Rectal smooth muscle tissue (tissue), 1 donor: ENCODE data around the gene FDPS.

Source experiments
- H3K27ac ChIP-seq: one replicate; pipeline ENCODE4 v1.7.0; 2013; ENCODE audit warnings: low read depth, low read length, inconsistent platforms
- H3K27me3 ChIP-seq: one replicate; pipeline ENCODE4 v1.7.0; 2013; ENCODE audit warnings: low read length; ENCODE audit not compliant: control insufficient read depth, insufficient read depth
- H3K36me3 ChIP-seq: one replicate; pipeline ENCODE4 v1.7.0; 2013; ENCODE audit warnings: low read length; ENCODE audit not compliant: control insufficient read depth, insufficient read depth
- H3K4me1 ChIP-seq: one replicate; pipeline ENCODE4 v1.7.0; 2013; ENCODE audit warnings: low read length; ENCODE audit not compliant: control insufficient read depth, insufficient read depth
- H3K4me3 ChIP-seq: one replicate; pipeline ENCODE4 v1.7.0; 2013; ENCODE audit warnings: low read length
- H3K9ac ChIP-seq: one replicate; pipeline ENCODE4 v1.7.0; 2013; ENCODE audit warnings: low read length

Gene FDPS

DNA sequence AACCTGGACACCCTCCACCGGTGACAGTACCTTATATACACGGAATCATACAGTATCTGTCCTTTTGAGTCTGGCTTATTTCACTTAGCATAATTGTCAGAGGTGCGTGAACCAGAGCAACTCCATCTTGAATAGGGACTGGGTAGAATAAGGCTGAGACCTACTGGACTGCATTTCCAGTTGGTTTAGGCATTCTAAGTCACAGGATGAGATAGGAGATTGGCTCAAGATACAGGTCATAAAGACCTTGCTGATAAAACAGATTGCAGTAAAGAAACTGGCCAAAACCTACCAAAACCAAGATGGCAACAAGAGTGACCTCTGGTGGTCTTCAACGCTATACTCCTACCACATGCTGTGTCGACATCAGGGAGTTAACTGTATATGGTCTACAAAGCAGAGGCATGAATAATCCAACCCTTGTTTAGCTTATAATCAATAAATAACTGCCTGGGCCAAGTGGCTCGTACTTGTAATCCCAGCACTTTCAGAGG, 1.4 kb upstream of the FDPS start:
- no peaks in the 10 kb centered on the region for H3K27me3 ChIP-seq
- no peak overlapping the region for H3K4me3 ChIP-seq
- no peak overlapping the region for H3K27ac ChIP-seq
- no peaks in the 10 kb centered on the region for H3K4me1 ChIP-seq
- no peaks in the 10 kb centered on the region for H3K36me3 ChIP-seq
- no peak overlapping the region for H3K9ac ChIP-seq

DNA sequence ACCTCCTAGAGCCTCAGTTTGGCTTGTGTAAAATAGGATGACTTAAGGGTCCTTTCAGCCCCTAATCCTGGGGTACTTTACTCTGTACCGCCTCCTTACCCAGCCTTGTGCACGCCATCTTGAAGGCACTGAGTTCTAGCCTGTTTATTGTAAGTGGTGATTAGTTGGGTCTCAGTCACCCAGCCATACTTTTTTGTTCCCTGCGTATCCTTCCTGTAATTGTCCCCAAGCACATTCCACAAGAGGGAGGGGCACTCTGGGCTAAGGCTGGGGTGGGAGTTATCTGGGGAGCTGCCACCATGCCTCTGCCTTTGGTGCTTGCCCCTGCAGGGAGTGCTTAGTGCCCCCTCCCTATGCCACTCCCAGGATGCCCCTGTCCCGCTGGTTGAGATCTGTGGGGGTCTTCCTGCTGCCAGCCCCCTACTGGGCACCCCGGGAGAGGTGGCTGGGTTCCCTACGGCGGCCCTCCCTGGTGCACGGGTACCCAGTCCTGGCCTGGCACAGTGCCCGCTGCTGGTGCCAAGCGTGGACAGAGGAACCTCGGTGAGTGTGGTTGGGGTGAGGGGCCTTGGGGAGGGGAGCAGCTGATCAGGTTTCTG, 856 bp downstream of the FDPS start:
- peak overlapping the region; percentile 83 for H3K27ac ChIP-seq
- no peaks in the 10 kb centered on the region for H3K27me3 ChIP-seq
- peak overlapping the region; percentile 99 for H3K4me3 ChIP-seq
- H3K4me1 ChIP-seq: no peaks in the 10 kb centered on the region
- H3K9ac ChIP-seq: peak overlapping the region; percentile 99
- peaks cover 4% of the 10 kb centered on the region for H3K36me3 ChIP-seq

DNA sequence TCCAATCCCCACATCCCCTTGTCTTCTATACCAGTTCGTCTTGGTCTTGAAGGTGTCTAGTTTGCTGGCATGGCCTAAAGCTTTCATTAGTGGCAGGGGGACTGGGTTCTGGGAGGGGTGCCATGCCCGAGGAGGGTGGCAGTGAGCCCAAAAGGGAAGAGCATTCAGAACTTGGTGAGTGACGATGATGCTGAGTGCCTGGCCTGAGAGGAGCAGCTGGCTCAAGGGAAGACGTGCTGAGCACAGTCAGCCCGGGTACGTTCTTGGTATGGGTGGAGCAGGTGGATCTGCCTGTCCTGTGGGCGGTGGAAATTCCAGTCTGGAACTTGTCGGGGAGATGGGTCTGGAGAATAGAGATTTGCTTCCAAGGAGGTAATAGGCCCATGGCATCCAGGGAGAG, 4.6 kb downstream of the FDPS start:
- H3K4me3 ChIP-seq: no peak overlapping the region
- no peak overlapping the region for H3K27ac ChIP-seq
- H3K4me1 ChIP-seq: no peaks in the 10 kb centered on the region
- no peak overlapping the region for H3K9ac ChIP-seq
- H3K27me3 ChIP-seq: no peaks in the 10 kb centered on the region
- peaks cover 4% of the 10 kb centered on the region for H3K36me3 ChIP-seq

DNA sequence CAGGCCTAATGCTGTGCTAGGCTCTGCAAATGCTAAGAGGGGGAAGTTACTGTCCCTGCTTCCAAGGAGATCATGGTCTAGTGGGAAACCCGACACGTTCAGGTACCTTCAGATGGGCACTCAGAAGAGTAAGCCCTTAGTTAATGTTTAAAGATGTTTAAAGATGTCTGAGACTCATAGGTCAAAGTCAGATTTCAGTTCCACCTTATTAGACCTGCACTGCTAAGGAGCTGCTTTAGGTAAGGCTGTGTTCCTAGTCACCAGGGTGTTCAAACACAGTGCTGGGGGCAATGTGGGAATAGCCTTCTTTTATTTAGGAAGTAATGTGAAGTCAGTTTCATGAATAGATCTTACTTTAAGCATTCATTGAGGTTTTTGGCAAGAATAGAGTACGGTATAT, 8.3 kb downstream of the FDPS start:
- H3K4me3 ChIP-seq: no peak overlapping the region
- H3K27me3 ChIP-seq: no peaks in the 10 kb centered on the region
- H3K4me1 ChIP-seq: peaks cover 11% of the 10 kb centered on the region
- peaks cover 4% of the 10 kb centered on the region for H3K36me3 ChIP-seq
- no peak overlapping the region for H3K9ac ChIP-seq
- no peak overlapping the region for H3K27ac ChIP-seq

- Histone ChIP-seq H3K27me3 (no peaks in the 10 kb centered on the region), H3K27ac (no peak overlapping the region), H3K36me3 (peaks cover 2% of the 10 kb centered on the region), H3K4me3 (no peak overlapping the region), H3K9ac (no peak overlapping the region), H3K4me1 (peaks cover 16% of the 10 kb centered on the region)
Measured at GRCh38 chr1:155318082-155318481, 9.4 kb downstream of the FDPS start.

DNA sequence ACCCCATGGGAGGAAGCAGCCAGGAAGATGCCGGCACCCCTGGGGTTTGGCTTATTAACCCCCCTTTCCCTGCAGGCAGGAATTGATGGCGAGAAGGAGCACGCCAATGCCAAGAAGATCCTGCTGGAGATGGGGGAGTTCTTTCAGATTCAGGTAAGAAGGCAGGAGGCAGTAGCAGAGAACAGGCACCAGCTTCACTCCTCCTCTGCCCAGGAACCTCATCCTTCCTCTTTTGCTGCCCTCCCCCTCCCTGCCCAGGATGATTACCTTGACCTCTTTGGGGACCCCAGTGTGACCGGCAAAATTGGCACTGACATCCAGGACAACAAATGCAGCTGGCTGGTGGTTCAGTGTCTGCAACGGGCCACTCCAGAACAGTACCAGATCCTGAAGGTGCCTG, 10.9 kb downstream of the FDPS start:
- Histone ChIP-seq H3K4me1 (peaks cover 16% of the 10 kb centered on the region), H3K36me3 (no peaks in the 10 kb centered on the region), H3K27ac (no peak overlapping the region), H3K4me3 (no peak overlapping the region), H3K9ac (no peak overlapping the region), H3K27me3 (no peaks in the 10 kb centered on the region)

DNA sequence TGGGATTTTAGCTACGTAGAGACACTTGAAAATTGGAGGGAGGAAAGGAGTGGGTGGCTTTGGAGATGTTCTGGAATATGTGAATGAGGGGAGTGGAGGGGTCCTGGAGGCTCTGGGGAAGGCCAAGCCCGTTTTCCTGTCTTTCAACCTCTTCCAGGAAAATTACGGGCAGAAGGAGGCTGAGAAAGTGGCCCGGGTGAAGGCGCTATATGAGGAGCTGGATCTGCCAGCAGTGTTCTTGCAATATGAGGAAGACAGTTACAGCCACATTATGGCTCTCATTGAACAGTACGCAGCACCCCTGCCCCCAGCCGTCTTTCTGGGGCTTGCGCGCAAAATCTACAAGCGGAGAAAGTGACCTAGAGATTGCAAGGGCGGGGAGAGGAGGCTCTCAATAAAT, 11.6 kb downstream of the FDPS start:
- peaks cover 16% of the 10 kb centered on the region for H3K4me1 ChIP-seq
- H3K4me3 ChIP-seq: peak overlapping the region; percentile 94
- peak overlapping the region; percentile 93 for H3K27ac ChIP-seq

GRCh38 chr1:155320661-155321617, 12.3 kb downstream of the FDPS start, which contains the start of gene RUSC1:
RUSC1 (plus strand) TSS chr1:155320894; CDS start chr1:155321774, 880 bp downstream.
- Histone ChIP-seq H3K9ac (peak within 1 kb of the TSS; percentile 49), H3K27ac (peak within 1 kb of the TSS; percentile 93), H3K27me3 (no peaks in the 10 kb centered on the region), H3K36me3 (no peaks in the 10 kb centered on the region), H3K4me1 (peaks cover 20% of the 10 kb centered on the region), H3K4me3 (peak within 1 kb of the TSS; percentile 94)

More for the DNA sequence above, 11.6 kb downstream of the FDPS start:
- no peaks in the 10 kb centered on the region for H3K36me3 ChIP-seq
- H3K27me3 ChIP-seq: no peaks in the 10 kb centered on the region
- H3K9ac ChIP-seq: peak overlapping the region; percentile 49

DNA sequence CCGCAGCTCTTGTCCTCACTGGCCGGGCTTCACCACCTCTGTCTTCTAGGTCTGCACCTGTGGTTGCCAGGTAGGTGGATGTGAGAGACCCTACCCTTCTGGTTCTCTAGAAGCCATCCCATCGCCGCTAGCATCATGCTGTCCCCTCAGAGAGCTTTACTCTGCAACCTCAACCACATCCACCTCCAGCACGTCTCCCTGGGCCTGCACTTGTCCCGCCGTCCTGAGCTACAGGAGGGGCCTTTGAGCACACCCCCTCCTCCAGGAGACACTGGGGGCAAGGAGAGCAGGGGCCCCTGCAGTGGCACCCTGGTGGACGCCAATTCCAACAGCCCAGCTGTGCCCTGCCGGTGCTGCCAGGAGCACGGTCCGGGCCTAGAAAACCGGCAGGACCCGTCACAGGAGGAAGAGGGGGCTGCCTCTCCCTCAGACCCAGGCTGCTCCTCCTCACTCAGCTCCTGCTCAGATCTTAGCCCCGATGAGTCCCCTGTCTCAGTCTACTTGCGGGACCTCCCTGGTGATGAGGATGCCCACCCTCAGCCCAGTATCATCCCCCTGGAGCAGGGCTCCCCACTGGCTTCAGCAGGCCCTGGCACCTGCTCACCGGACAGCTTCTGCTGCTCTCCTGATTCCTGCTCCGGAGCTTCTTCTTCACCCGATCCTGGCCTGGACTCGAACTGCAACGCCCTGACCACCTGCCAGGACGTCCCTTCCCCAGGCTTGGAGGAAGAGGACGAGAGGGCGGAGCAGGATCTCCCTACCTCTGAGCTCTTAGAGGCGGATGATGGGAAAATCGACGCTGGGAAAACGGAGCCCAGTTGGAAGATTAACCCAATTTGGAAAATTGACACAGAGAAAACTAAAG, 13.2 kb downstream of the FDPS start:
- H3K4me3 ChIP-seq: peak overlapping the region; percentile 94
- peaks cover 20% of the 10 kb centered on the region for H3K4me1 ChIP-seq
- peak overlapping the region; percentile 93 for H3K27ac ChIP-seq
- no peak overlapping the region for H3K9ac ChIP-seq
- no peaks in the 10 kb centered on the region for H3K36me3 ChIP-seq
- no peaks in the 10 kb centered on the region for H3K27me3 ChIP-seq

DNA sequence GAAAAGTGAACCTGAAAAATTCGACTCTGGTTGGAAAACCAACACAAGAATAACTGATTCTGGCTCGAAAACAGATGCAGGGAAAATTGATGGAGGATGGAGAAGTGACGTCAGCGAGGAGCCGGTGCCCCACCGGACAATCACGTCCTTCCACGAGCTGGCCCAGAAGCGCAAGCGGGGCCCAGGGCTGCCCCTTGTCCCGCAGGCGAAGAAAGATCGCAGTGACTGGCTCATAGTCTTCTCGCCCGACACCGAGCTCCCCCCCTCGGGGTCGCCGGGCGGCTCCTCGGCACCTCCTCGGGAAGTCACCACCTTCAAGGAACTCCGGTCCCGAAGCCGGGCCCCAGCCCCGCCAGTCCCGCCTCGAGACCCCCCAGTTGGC, 13.9 kb downstream of the FDPS start:
- H3K27me3 ChIP-seq: no peaks in the 10 kb centered on the region
- peaks cover 20% of the 10 kb centered on the region for H3K4me1 ChIP-seq
- no peak overlapping the region for H3K9ac ChIP-seq
- peak overlapping the region; percentile 93 for H3K27ac ChIP-seq
- peak overlapping the region; percentile 94 for H3K4me3 ChIP-seq
- H3K36me3 ChIP-seq: no peaks in the 10 kb centered on the region

DNA sequence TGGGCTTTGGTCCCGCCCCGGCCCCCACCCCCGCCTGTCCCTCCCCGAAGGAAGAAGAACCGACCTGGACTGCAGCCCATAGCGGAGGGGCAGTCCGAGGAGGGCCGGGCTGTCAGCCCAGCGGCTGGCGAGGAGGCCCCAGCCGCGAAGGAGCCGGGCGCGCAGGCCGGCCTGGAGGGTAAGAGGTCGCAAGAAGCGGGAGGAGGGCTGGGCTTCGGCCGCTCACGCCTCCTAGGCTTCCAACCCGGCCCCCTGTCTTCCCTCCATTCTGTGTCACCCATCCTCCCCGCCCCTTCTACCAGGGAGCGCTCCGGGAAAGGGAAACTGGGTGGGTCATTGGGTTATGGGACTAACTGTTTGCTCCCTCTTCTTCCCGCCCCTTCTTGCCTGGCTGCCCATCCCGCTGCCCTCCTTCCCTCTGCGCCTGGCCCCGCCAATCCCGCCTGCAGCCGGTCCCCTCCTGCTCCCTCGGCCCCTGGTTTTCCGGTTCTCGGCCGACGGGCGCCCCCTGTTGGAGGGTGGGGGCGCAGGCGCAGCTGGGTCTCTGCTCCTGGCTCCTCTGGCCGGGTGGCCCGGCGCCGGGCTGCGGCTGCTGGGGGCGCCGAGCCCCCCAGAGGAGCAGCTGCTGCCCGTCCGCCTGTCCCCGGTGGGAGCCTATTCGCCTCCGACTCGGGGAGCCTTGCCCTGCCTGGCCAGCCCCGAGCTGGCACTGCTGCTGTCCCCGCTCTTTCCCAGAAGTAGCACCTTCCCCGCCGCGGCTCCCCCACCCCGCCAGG, 14.5 kb downstream of the FDPS start:
- H3K27ac ChIP-seq: peak overlapping the region; percentile 93

More for the DNA sequence above, 14.5 kb downstream of the FDPS start:
- no peaks in the 10 kb centered on the region for H3K27me3 ChIP-seq
- peak overlapping the region; percentile 14 for H3K9ac ChIP-seq
- H3K4me1 ChIP-seq: peaks cover 20% of the 10 kb centered on the region
- H3K4me3 ChIP-seq: peak overlapping the region; percentile 94
- H3K36me3 ChIP-seq: peaks cover under 1% of the 10 kb centered on the region
